DOHH2 (cell line): ENCODE data around the gene FIGNL2.

Source experiments
- CTCF ChIP-seq: fragments of 200-600 bp; sonication (generic); IDR thresholded peaks from one replicate; pipeline ENCODE4 v1.5.1; 2014; ENCODE audit warnings: antibody characterized with exemption, mild to moderate bottlenecking, low read depth, low read length; ENCODE audit not compliant: poor library complexity, severe bottlenecking
- EZH2phosphoT487 ChIP-seq: fragments of 200-600 bp; sonication (generic); IDR thresholded peaks from 2 replicates; pipeline ENCODE4 v1.6.1; 2017; ENCODE audit warnings: borderline replicate concordance, mild to moderate bottlenecking, antibody characterized with exemption, low read length, moderate library complexity, mixed read lengths

DNA sequence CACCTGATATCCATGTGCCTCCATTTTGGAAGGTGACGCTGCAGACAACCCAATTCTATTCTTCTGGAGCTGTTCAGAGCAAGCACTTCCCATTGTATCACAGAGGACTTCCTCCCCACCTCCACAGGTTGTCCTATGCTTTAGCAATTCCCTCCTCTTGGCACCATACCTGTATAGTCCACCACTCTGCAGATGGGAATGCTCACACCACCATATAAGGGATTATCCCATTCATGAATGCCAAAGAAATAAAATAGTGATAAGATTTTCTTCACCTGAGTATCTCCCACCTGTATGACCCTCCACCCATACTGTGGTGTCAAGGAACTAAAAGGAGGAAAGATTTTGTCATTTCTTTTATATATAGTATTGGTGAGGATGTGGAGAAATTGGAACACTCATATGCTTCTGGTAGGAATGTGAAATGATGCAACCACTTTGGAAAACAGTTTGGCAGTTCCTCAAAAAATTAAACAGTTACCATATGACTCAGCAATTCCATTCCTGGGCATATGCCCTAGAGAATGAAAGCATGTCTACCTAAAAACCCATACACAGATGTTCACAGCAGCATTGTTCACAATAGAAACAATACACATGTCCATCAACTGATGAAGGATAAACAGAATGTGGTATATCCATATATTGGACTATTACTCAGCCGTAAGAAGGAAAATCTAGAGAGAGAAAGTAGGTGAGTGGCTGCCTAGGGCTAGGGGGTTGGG lies 75.2 kb downstream of the FIGNL2 start:
- TF ChIP-seq CTCF: no peak
- TF ChIP-seq EZH2phosphoT487: no peak
